ENCODE measurements around the gene CENPS.
"Not testable (repeated sequence)": the region's sequence is repeated elsewhere in the genome, so short reads cannot be mapped to it uniquely, and the experiment has no call there.

CENPS gene

GRCh38 chr1:10430216-10431069 lies at the start of gene CENPS:
Gene CENPS (plus strand): TSS chr1:10430433. CDS start chr1:10430518, 85 bp downstream.
- peak; percentile 91 for DNase-seq

- no peak for DNase-seq
Observed at GRCh38 chr1:10380594-10381275, 49.5 kb upstream of the CENPS start.

GRCh38 chr1:10383630-10384029 lies 46.6 kb upstream of the CENPS start:
- no peak for DNase-seq

GRCh38 chr1:10384219-10384618 lies 46.0 kb upstream of the CENPS start:
- no peak for DNase-seq

GRCh38 chr1:10386761-10387676 lies 43.2 kb upstream of the CENPS start:
- no peak for DNase-seq

- no peak for DNase-seq
Observed at GRCh38 chr1:10387677-10388386, 42.4 kb upstream of the CENPS start.

- DNase-seq = no peak
Observed at GRCh38 chr1:10388387-10388715, 41.9 kb upstream of the CENPS start.

- no peak for DNase-seq
Observed at GRCh38 chr1:10389271-10389973, 40.8 kb upstream of the CENPS start.

GRCh38 chr1:10396870-10397269 lies 33.4 kb upstream of the CENPS start:
- DNase-seq = no peak

GRCh38 chr1:10398278-10398733 lies 31.9 kb upstream of the CENPS start:
- no peak for DNase-seq

- peak; percentile 97 for DNase-seq
Observed at GRCh38 chr1:10398734-10399443, 31.3 kb upstream of the CENPS start, which contains the start of gene PGD. Gene PGD (plus strand): TSS chr1:10399064. CDS start chr1:10399118, 54 bp downstream.

- DNase-seq = peak; percentile 67
Observed at GRCh38 chr1:10399444-10399941, 30.7 kb upstream of the CENPS start.

- DNase-seq = no peak
Observed at GRCh38 chr1:10400013-10400412, 30.2 kb upstream of the CENPS start.

GRCh38 chr1:10401281-10401680 lies 29.0 kb upstream of the CENPS start:
- DNase-seq = no peak

GRCh38 chr1:10402729-10403274 lies 27.4 kb upstream of the CENPS start:
- DNase-seq = no peak

GRCh38 chr1:10407201-10407600 lies 23.0 kb upstream of the CENPS start:
- no peak for DNase-seq

GRCh38 chr1:10415211-10415930 lies 14.9 kb upstream of the CENPS start:
- DNase-seq = no peak

GRCh38 chr1:10415967-10416366 lies 14.3 kb upstream of the CENPS start:
- DNase-seq = not testable (repeated sequence)

- DNase-seq = not testable (repeated sequence)
Observed at GRCh38 chr1:10418741-10419140, 11.5 kb upstream of the CENPS start.

GRCh38 chr1:10419351-10419750 lies 10.9 kb upstream of the CENPS start:
- no peak for DNase-seq
